ENCODE measurements around the gene CDK14. TPM values are rescaled to one million over a fixed set of nuclear protein-coding genes. Genes with fewer than 3 reads are reported as not detected.

Gene CDK14
- total and polyA plus RNA-seq, 9 donors, result 12.6 to 54.1 (median 43.8) TPM

GRCh38 chr7:91247500-91247899 lies 651.4 kb downstream of the CDK14 start:
- Histone ChIP-seq H3K4me3 (no peak overlapping the region), H3K27me3 (no peaks in the 10 kb centered on the region), H3K27ac (no peak overlapping the region), H3K4me1 (ENCODE audit: insufficient read depth) (peaks cover 2% of the 10 kb centered on the region), H3K36me3 (no peaks in the 10 kb centered on the region), H3K9me3 (no peaks in the 10 kb centered on the region)
- DNase-seq, result no peak
- TF ChIP-seq CTCF (IDR thresholded peaks at IDR 0.05) (no peak), POLR2A (IDR thresholded peaks at IDR 0.05) (no peak), EP300 (IDR thresholded peaks at IDR 0.05) (no peak)
- intact Hi-C loops (cut with DNase I), result no loop called here

GRCh38 chr7:91248996-91249395 lies 652.9 kb downstream of the CDK14 start:
- no peak overlapping the region for H3K4me3 ChIP-seq
- TF ChIP-seq EP300 (IDR thresholded peaks at IDR 0.05), result no peak
- TF ChIP-seq POLR2A (IDR thresholded peaks at IDR 0.05), result no peak
- no peak for TF ChIP-seq CTCF (IDR thresholded peaks at IDR 0.05)
- H3K9me3 ChIP-seq, result no peaks in the 10 kb centered on the region
- intact Hi-C loops (cut with DNase I), result no loop called here
- no peaks in the 10 kb centered on the region for H3K27me3 ChIP-seq
- H3K4me1 ChIP-seq (ENCODE audit: insufficient read depth), result no peaks in the 10 kb centered on the region
- no peak overlapping the region for H3K27ac ChIP-seq
- H3K36me3 ChIP-seq, result no peaks in the 10 kb centered on the region
- 15 to 21% (median 19%) methylated on average over 2 of the region's 2 CpGs for WGBS, 3 donors
- no peak for DNase-seq

GRCh38 chr7:91249506-91250233 lies 653.5 kb downstream of the CDK14 start:
- no peak for TF ChIP-seq POLR2A (IDR thresholded peaks at IDR 0.05)
- no peak for TF ChIP-seq EP300 (IDR thresholded peaks at IDR 0.05)
- DNase-seq, result no peak
- 55 to 69% (median 56%) methylated on average over 4 of the region's 4 CpGs for WGBS, 3 donors
- Histone ChIP-seq H3K27ac (no peak overlapping the region), H3K9me3 (no peaks in the 10 kb centered on the region), H3K36me3 (no peaks in the 10 kb centered on the region), H3K4me1 (ENCODE audit: insufficient read depth) (no peaks in the 10 kb centered on the region), H3K4me3 (no peak overlapping the region), H3K27me3 (no peaks in the 10 kb centered on the region)
- intact Hi-C loops (cut with DNase I), result no loop called here

GRCh38 chr7:91250706-91251105 lies 654.6 kb downstream of the CDK14 start:
- TF ChIP-seq POLR2A (IDR thresholded peaks at IDR 0.05), result no peak
- no peak for TF ChIP-seq EP300 (IDR thresholded peaks at IDR 0.05)
- no peak for TF ChIP-seq CTCF (IDR thresholded peaks at IDR 0.05)
- DNase-seq, result no peak
- intact Hi-C loops (cut with DNase I), result no loop called here
- Histone ChIP-seq H3K36me3 (no peaks in the 10 kb centered on the region), H3K9me3 (no peaks in the 10 kb centered on the region), H3K27me3 (no peaks in the 10 kb centered on the region), H3K4me3 (no peak overlapping the region), H3K27ac (no peak overlapping the region), H3K4me1 (ENCODE audit: insufficient read depth) (no peaks in the 10 kb centered on the region)
- 88 to 93% (median 93%) methylated on average over 4 of the region's 4 CpGs for WGBS, 3 donors

GRCh38 chr7:91251877-91252276 lies 655.8 kb downstream of the CDK14 start:
- H3K27ac ChIP-seq, result no peak overlapping the region
- H3K9me3 ChIP-seq, result no peaks in the 10 kb centered on the region
- H3K27me3 ChIP-seq, result no peaks in the 10 kb centered on the region
- TF ChIP-seq POLR2A (IDR thresholded peaks at IDR 0.05), result no peak
- no peak for TF ChIP-seq CTCF (IDR thresholded peaks at IDR 0.05)
- no peak for TF ChIP-seq EP300 (IDR thresholded peaks at IDR 0.05)
- no peaks in the 10 kb centered on the region for H3K4me1 ChIP-seq (ENCODE audit: insufficient read depth)
- intact Hi-C loops (cut with DNase I), result no loop called here
- DNase-seq, result no peak
- WGBS, 3 donors, result 93 to 96% (median 95%) methylated on average over 3 of the region's 3 CpGs
- H3K4me3 ChIP-seq, result no peak overlapping the region
- H3K36me3 ChIP-seq, result no peaks in the 10 kb centered on the region

Measured in ovary (tissue), 9 donors.